Skeletal muscle cell (primary cell): ENCODE data around the gene PHGDH.
"Not testable (repeated sequence)": the region's sequence is repeated elsewhere in the genome, so short reads cannot be mapped to it uniquely, and the experiment has no call there.

Experiments used
- DNase-seq: peaks from one replicate; pipeline ENCODE4 v3.0.0-alpha.2; 2010; ENCODE audit warnings: low read depth
- H3K4me3 ChIP-seq: 2 replicates; pipeline ENCODE4 v1.5.1; 2011; ENCODE audit warnings: low read depth, mild to moderate bottlenecking, control low read depth, low read length, moderate library complexity

Gene PHGDH

GRCh38 chr1:119689511-119689910, 22.2 kb upstream of the PHGDH start:
- no peak for DNase-seq
- no peak overlapping the region for H3K4me3 ChIP-seq

DNA sequence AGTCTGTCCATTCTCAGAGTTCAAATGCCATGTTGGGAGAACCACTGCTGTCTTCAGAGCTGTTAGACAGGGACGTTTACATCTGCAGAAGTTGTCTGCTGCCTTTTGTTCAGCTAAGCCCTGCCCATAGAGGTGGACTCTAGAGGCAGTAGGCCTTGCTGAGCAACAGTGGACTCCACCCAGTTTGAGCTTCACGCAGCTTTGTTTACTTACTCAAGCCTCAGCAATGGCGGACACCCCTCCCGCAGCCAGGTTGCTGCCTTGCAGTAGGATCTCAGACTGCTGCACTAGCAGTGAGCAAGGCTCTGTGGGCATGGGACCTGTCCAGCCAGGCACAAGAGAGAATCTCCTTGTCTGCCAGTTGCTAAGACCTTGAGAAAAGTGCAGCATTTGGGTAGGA, 14.9 kb upstream of the PHGDH start:
- H3K4me3 ChIP-seq, DNase-seq: not testable (repeated sequence)

GRCh38 chr1:119697598-119697997, 14.1 kb upstream of the PHGDH start:
- H3K4me3 ChIP-seq = no peak overlapping the region
- no peak for DNase-seq

- H3K4me3 ChIP-seq = no peak overlapping the region
- DNase-seq = no peak
Observed at GRCh38 chr1:119700326-119700725, 11.4 kb upstream of the PHGDH start.

DNA sequence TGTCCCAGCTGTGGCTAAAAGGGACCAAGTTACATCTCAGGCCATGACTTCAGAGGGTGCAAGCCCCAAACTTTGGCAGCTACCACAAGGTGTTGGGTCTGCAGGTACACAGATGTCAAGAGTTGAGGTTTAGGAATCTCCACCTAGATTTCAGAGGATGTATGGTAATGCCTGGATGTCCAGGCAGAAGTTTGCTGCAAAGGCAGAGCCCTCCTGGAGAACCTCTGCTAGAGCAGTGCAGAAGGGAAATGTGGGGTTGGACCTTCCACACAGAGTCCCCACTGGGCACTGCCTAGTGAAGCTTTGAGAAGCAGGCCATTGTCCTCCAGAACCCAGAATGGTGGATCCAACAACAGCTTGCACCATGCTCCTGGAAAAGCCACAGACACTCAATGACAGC, 10.1 kb upstream of the PHGDH start:
- no peak overlapping the region for H3K4me3 ChIP-seq
- DNase-seq = no peak

GRCh38 chr1:119702384-119702783, 9.3 kb upstream of the PHGDH start:
- H3K4me3 ChIP-seq = no peak overlapping the region
- DNase-seq = peak; percentile 72

DNA sequence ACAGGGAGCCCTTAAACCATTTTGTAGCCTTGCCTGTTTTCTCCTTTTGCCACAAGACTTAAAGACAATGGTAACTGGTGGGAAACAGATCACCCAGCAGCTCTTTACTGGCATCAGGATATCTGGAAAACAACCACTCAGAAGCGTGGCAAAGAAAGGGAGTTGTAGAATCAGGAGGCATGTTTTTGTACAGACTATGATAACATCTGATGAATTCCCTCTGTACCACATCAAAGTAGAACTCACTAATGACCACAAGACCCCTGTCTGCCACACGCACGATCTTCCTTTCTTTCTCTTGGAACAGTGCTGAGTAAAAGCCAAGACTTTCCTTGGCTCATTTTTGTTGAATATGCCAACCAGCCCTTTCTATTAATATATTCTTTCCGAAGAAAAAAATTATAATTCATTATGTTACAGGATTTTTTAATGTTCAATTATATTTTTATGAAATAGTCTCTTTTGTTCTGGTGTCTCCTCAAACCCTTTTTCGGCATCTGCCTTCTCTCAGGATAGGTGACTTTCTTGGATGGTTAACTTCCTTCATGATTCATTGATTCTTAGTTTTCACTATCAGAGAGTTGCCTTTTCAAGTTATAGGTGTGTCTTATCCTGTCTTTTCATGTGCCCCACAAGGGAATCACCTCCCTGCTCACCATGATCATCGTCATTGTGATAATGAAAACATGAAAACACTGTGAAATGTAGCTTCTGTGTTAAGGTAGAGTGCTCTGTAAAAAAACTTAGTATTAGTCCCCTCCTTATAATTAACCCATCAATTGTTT, 7.9 kb upstream of the PHGDH start:
- DNase-seq = no peak

DNA sequence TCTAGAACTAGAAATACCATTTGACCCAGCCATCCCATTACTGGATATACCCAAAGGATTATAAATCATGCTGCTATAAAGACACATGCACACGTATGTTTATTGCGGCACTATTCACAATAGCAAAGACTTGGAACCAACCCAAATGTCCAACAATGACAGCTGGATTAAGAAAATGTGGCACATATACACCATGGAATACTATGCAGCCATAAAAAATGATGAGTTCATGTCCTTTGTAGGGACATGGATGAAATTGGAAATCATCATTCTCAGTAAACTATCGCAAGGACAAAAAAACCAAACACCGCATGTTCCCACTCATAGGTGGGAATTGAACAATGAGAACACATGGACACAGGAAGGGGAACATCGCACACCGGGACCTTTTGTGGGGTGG, 5.1 kb upstream of the PHGDH start:
- not testable (repeated sequence) for DNase-seq

More for the DNA sequence above, 7.9 kb upstream of the PHGDH start:
- no peak overlapping the region for H3K4me3 ChIP-seq

GRCh38 chr1:119711356-119711803, 354 bp upstream of the PHGDH start:
- not testable (repeated sequence) for DNase-seq
- peak overlapping the region; percentile 99 for H3K4me3 ChIP-seq

More for the DNA sequence above, 5.1 kb upstream of the PHGDH start:
- H3K4me3 ChIP-seq = not testable (repeated sequence)

DNA sequence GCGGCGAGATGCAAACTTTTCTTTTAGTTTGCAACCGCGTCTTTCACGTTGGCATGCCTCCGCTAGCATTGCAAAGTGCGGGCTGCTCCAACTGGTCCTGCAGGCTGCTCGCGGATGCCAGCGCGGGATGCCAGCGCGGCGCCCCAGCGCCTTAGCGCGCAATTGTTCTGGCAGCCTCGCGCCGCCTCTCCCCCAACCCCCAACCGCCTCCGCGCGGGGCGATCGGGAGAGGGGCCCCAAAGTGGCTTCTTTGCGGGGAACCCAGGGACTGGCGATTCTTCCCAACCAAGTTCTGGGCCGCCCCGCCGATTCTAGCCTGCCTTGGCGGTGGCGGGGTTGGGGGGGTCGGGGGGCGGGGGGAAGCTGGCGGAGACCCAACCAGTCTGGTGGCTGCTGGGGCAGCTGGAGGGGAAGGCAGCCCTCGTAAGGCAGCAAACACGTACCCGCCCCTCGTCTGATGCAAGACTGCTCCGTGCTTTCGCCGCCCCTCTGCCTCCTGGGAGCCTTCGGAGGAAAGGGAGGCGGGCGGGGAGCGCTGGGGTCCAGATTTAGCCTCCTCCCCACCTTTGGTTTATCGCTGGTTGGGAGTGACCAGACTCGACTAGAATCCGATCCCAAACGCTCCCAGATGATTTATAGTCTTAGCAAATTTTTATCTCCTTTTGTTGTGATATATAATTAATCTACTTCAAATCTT, 756 bp downstream of the PHGDH start:
- DNase-seq = peak; percentile 87
- peak overlapping the region; percentile 99 for H3K4me3 ChIP-seq

DNA sequence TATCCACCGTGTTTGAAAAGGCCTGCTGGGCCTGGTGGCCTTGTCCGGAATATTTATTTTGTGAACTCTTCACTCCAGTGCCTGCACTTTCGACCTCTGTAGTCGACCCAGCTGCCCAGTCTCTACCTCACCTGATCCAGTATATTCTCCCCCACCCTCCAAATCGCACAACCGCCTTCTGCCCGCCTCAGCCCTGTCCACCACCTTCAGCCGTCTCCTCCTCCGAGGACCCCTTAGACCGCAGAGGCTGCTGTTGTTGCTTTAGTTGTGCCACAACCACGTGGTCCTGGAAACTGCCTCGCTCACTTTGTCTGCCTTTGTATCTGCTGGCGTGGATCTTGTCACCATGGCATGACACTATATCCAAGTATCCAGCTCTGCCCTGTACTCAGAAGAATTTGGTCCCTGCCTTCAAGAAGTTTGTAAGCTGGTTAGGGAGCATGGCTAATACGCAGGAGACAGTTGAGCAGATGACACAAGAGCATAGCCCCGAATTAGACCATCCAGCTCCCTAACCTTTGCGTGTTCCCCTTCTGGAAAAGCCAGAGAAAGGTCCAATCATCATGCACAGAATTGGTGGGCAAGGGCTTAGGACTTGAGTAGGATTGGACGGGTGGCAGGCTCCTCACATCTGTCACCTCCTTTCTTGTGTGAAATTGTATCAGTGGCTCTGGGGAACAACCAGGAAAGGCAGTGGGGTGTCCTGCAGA, 1.5 kb downstream of the PHGDH start:
- H3K4me3 ChIP-seq = peak overlapping the region; percentile 99
- DNase-seq = no peak

DNA sequence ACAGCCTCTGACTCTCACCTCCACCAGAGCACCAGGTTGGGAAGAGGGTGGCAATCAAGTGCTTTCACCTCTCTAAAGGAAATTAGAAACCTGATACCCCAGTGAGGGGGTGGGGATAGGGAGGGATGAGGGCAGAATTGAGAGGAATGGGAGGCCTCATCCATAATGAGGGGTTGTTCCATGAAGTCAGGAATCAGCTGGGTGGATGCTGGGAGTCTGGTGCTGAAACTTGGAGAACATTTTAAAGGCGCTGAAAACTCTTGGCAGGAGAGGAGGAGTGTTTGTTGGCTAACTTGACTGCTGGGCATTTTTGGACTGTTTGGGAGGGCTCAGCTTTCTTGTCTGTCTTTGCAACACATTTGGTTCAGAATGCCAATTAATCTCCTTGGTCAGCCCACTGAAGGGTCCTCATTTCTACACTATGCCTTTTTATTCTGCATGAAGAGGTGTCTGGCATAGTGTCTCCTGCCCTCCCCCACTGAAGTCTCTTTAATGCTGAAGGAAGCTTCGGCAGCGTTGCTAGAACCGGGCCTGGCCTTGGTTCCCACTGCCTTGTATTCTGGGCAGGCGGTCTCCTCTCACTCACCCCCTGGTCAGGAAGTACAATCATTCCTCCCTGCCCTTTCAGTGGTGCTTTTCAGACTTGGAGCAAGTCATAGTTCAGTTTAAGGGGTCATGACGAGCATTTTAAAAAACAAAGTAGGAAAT, 2.2 kb downstream of the PHGDH start:
- peak overlapping the region; percentile 99 for H3K4me3 ChIP-seq
- DNase-seq = no peak

GRCh38 chr1:119714583-119714982, 2.8 kb downstream of the PHGDH start:
- H3K4me3 ChIP-seq = peak overlapping the region; percentile 99
- DNase-seq = no peak

DNA sequence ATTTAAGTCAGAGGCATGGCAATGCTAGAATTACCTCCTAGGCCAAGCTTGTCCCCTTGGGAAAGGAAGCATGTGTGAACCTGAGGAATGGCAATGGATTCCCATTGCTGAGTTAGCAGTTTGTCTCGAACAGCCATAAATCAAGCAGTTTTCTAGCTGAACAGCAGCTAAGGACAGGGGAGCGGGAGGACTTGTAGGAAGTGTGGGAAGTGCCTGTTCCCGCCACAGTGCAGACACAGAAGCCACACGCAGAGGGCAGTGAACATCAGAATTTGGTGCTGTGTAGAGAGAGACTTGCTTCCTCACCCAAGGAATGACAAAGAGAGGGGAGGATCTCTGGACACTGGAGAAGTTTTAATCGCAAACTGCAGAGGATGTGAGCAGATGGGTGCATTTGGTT, 3.8 kb downstream of the PHGDH start:
- DNase-seq = peak; percentile 25
- no peak overlapping the region for H3K4me3 ChIP-seq

DNA sequence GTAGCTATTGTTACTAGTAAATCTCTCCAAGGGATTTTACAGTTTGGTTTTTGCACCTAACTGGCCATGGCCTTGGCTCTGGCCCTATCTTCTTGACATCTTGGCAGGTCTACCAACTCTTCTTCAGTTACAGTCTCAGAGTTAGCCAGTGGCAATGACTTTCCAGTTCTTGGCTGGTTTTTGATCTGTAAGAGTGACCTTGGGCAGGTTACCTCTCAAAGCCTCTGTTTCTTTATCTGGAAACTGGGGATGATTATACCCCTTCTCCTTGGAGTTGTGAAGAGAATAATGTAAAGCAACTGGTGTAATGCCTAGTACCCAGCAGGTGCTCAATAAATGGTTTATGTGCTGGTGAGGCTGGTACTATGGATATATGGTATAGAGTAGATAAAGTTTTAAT, 6.7 kb downstream of the PHGDH start:
- DNase-seq = no peak
- no peak overlapping the region for H3K4me3 ChIP-seq

- H3K4me3 ChIP-seq = no peak overlapping the region
Observed at GRCh38 chr1:119718972-119719371, 7.2 kb downstream of the PHGDH start.

DNA sequence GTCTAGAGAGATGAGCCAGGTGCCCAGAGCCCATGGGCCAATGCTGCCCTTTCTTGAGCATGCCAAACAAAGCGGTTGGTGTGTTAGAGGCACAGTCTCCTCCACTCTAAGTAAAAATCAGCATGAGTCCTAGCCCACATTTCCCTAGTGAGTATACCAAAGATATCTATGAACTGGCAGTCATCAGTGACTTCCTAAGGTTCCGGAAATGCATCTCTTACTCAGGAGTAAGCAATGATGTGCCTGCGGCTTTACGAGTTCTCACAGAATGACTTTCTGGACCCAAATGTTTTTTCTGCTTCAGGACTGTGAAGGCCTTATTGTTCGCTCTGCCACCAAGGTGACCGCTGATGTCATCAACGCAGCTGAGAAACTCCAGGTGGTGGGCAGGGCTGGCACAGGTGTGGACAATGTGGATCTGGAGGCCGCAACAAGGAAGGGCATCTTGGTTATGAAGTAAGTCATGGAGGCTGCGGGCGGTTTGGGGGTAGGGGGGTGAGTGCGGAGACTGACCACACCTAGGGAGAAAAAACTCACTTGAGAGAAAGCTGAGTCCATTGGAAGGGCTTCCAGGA, 9.2 kb downstream of the PHGDH start:
- DNase-seq = no peak

More at GRCh38 chr1:119718972-119719371, 7.2 kb downstream of the PHGDH start:
- no peak for DNase-seq

GRCh38 chr1:119721896-119722295, 10.2 kb downstream of the PHGDH start:
- no peak overlapping the region for H3K4me3 ChIP-seq
- no peak for DNase-seq

More for the DNA sequence above, 9.2 kb downstream of the PHGDH start:
- H3K4me3 ChIP-seq = no peak overlapping the region

GRCh38 chr1:119724611-119725218, 13.0 kb downstream of the PHGDH start:
- H3K4me3 ChIP-seq = no peak overlapping the region
- DNase-seq = no peak
